Measurements from ENCODE around the gene MPP1.

Gene MPP1

GRCh38 chrX:154809939-154810665, 4.8 kb upstream of the MPP1 start:
- no peak overlapping the region for H3K27ac ChIP-seq
- TF ChIP-seq CTCF (IDR thresholded peaks at IDR 0.05) = no peak
- TF ChIP-seq ZFX (IDR thresholded peaks at IDR 0.05; ENCODE audit: borderline replicate concordance) = no peak

GRCh38 chrX:154806837-154807501, 1.7 kb upstream of the MPP1 start:
- H3K27ac ChIP-seq = no peak overlapping the region
- no peak for TF ChIP-seq CTCF (IDR thresholded peaks at IDR 0.05)
- TF ChIP-seq ZFX (IDR thresholded peaks at IDR 0.05; ENCODE audit: borderline replicate concordance) = no peak

- TF ChIP-seq ZFX (IDR thresholded peaks at IDR 0.05; ENCODE audit: borderline replicate concordance) (no peak), CTCF (IDR thresholded peaks at IDR 0.05) (no peak)
- H3K27ac ChIP-seq = no peak overlapping the region
Observed at GRCh38 chrX:154805696-154806091, 409 bp upstream of the MPP1 start.

GRCh38 chrX:154804261-154804956, 876 bp downstream of the MPP1 start:
- H3K27ac ChIP-seq = 0 out of 2 replicates have a peak overlapping the region, but pooled peaks have one; percentile 26
- no peak for TF ChIP-seq ZFX (IDR thresholded peaks at IDR 0.05; ENCODE audit: borderline replicate concordance)
- no peak for TF ChIP-seq CTCF (IDR thresholded peaks at IDR 0.05)

DNA sequence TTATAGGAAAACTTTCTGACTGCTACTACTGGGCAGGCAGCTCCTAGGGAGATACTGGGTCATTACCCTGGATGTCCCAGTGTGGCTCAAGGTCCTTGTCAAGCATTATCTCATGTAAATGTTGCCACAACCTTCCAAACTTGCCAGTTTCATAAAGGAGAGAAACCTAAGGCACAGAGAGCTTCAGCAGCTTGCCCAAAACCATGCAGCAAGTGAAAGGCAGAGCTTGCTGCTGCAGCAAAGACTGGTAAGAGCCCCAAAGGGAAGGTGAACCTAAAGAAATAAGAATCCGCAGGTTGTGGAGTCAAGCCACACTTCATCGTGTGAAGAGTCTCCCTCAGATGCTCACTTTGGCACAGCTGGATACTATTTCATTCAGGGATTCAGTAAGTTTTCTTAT, 2.3 kb downstream of the MPP1 start:
- no peak overlapping the region for H3K27ac ChIP-seq
- TF ChIP-seq ZFX (IDR thresholded peaks at IDR 0.05; ENCODE audit: borderline replicate concordance) (no peak), CTCF (IDR thresholded peaks at IDR 0.05) (no peak)

GRCh38 chrX:154800478-154801210, 4.6 kb downstream of the MPP1 start:
- peak overlapping the region; percentile 83 for H3K27ac ChIP-seq
- no peak for TF ChIP-seq CTCF (IDR thresholded peaks at IDR 0.05)
- no peak for TF ChIP-seq ZFX (IDR thresholded peaks at IDR 0.05; ENCODE audit: borderline replicate concordance)
